ENCODE results near the gene BCAT1.

DNA sequence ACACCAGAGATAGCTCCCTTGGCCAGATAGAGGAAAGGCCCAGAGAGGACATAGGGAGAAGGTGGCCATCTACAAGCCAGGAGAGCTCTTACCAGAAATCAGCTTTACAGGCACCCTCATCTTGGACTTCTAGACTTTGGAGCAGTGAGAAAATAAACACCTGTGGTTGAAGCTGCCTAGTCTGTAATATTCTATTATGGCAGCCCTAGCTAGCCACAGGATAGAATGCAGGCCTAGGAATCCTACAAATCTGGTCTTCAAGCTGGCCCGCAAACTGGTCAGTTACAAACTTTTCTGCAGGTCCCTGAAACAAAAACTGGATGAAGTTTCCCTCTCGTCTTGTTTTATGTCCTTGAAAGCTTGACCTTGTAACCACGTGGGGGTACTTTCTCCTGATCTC, 92.4 kb downstream of the BCAT1 start:
- TF ChIP-seq POLR2A (IDR thresholded peaks at IDR 0.05; ENCODE audit: low read depth, low read length) (no peak), POLR2AphosphoS5 (IDR thresholded peaks at IDR 0.05; ENCODE audit: low read depth, low read length) (no peak)
